HepG2 (cell line): ENCODE data around the gene IFNA2. TPM values are rescaled to one million over a fixed set of nuclear protein-coding genes. Genes with fewer than 3 reads are reported as not detected.

Experiments
- ATAC-seq: fragments of 200-7000 bp; cut with Tn5 transposase; 3 replicates; pipeline ENCODE4 v1.9.1; 2020; ENCODE audit warnings: mild to moderate bottlenecking, moderate library complexity
- BruUV-seq: library from RNA; stranded (reverse); fragments of 400-500 nt; replicated peaks from 2 replicates; lab custom pipeline; 2021; lab: Mats Ljungman, UMichigan
- CTCF ChIA-PET: fragments of 300-600 bp; formaldehyde crosslinking; extraction: SDS; loops from one replicate; lab custom pipeline; 2021; ENCODE audit warnings: low total read pairs, inconsistent platforms, low intra/inter-chr PET ratio; lab: Yijun Ruan, JAX
- POLR2A ChIA-PET: fragments of 350-600 bp; sonication (Branson Sonifier 250); formaldehyde crosslinking; loops from one replicate; lab custom pipeline; 2020; ENCODE audit warnings: antibody characterized with exemption, inconsistent platforms; lab: Yijun Ruan, JAX
- DNase-seq: peaks from one replicate; pipeline ENCODE4 v3.0.0-alpha.2; 2015; ENCODE audit warnings: low spot score
- FAIRE-seq: peaks from 3 replicates; lab custom pipeline; 2011; peaks lifted over from hg19 to GRCh38; lab: Jason Lieb, UNC
- H2AFZ ChIP-seq: one replicate; pipeline ENCODE4 v1.6.1; 2011; ENCODE audit warnings: low read length, inconsistent platforms
- H3K27ac ChIP-seq: fragments of 300-600 bp; 3 replicates; pipeline ENCODE4 v1.8.0; 2011; ENCODE audit warnings: mixed run types, mild to moderate bottlenecking, mixed read lengths, low read length, inconsistent platforms; ENCODE audit not compliant: insufficient read depth; ENCODE audit errors: extremely low read length
- H3K27me3 ChIP-seq, 2 experiments: fragments of 200-600 bp in 1 of 2; 2 replicates in 1 of 2; 3 replicates in 1 of 2; pipeline versions ENCODE4 v1.6.0 to v1.8.0; 2011; ENCODE audit warnings: low read length in 2 of 2, mild to moderate bottlenecking in 2 of 2, moderate library complexity in 2 of 2, inconsistent platforms in 1 of 2; ENCODE audit not compliant: insufficient read depth in 2 of 2, control insufficient read depth in 1 of 2
- H3K36me3 ChIP-seq, 2 experiments: fragments of 200-600 bp in 1 of 2; replicated peaks in 1 of 2; 2 replicates in 1 of 2; 3 replicates in 1 of 2; pipeline versions ENCODE4 v1.5.1 to v1.8.0; 2011; ENCODE audit warnings: low read length in 2 of 2, inconsistent platforms in 1 of 2; ENCODE audit not compliant: insufficient read depth in 2 of 2, control insufficient read depth in 1 of 2
- H3K4me1 ChIP-seq: 2 replicates; pipeline ENCODE4 v1.5.1; 2012; ENCODE audit warnings: low read length, inconsistent platforms; ENCODE audit not compliant: insufficient read depth
- H3K4me2 ChIP-seq: 2 replicates; pipeline ENCODE4 v1.6.0; 2011; ENCODE audit warnings: low read depth, low read length, inconsistent platforms
- H3K4me3 ChIP-seq, 3 experiments: fragments of 200-600 bp in 1 of 3; sonication (generic), shearing (Covaris generic) in 1 of 3; replicated peaks in 1 of 3; 2 replicates each; pipeline ENCODE4 v1.5.1; 2011 to 2016; ENCODE audit warnings: low read length in 3 of 3, inconsistent platforms in 2 of 3, low read depth in 2 of 3, mild to moderate bottlenecking in 2 of 3, control low read depth in 1 of 3, mixed read lengths in 1 of 3; ENCODE audit not compliant: insufficient read depth in 1 of 3
- H3K79me2 ChIP-seq: one replicate; pipeline ENCODE4 v1.6.1; 2011; ENCODE audit warnings: low read length, inconsistent platforms; ENCODE audit not compliant: insufficient read depth
- H3K9ac ChIP-seq: 2 replicates; pipeline ENCODE4 v1.6.0; 2011; ENCODE audit warnings: mild to moderate bottlenecking, low read depth, low read length, inconsistent platforms; ENCODE audit not compliant: insufficient read depth
- H3K9me3 ChIP-seq: 2 replicates; pipeline ENCODE4 v1.5.1; 2012; ENCODE audit warnings: mild to moderate bottlenecking, low read length
- H4K20me1 ChIP-seq: 2 replicates; pipeline ENCODE4 v1.6.0; 2011; ENCODE audit warnings: inconsistent platforms, mild to moderate bottlenecking, low read length, moderate library complexity; ENCODE audit not compliant: insufficient read depth
- AGO1 ChIP-seq: fragments of 200-400 bp; formaldehyde crosslinking; IDR thresholded peaks from 2 replicates; pipeline ENCODE4 v1.6.1; 2017; ENCODE audit warnings: mild to moderate bottlenecking, low read depth, low read length, moderate library complexity; ENCODE audit not compliant: poor library complexity, severe bottlenecking
- HNRNPH1 ChIP-seq: fragments of 200-400 bp; formaldehyde crosslinking; optimal IDR thresholded peaks from 2 replicates; pipeline ENCODE3; 2017; ENCODE audit warnings: mild to moderate bottlenecking, low read depth, low read length
- HNRNPLL ChIP-seq: fragments of 200-400 bp; formaldehyde crosslinking; IDR thresholded peaks from 2 replicates; pipeline ENCODE4 v1.6.1; 2017; ENCODE audit warnings: mild to moderate bottlenecking, low read depth, low read length; ENCODE audit not compliant: poor library complexity, severe bottlenecking
- KLF16 ChIP-seq, 2 experiments: sonication (generic) in 1 of 2; formaldehyde crosslinking in 1 of 2; IDR thresholded peaks; 2 replicates each; pipeline versions ENCODE4 v1.6.1 to v1.8.0; 2016 to 2023; ENCODE audit warnings: missing genetic modification reagents in 2 of 2, missing compliant biosample characterization in 1 of 2
- MYNN ChIP-seq: sonication (generic); formaldehyde crosslinking; IDR thresholded peaks from 2 replicates; pipeline ENCODE4 v1.4.0; 2020; ENCODE audit warnings: mild to moderate bottlenecking, low read depth, missing genetic modification reagents
- NAIF1 ChIP-seq: sonication (generic); formaldehyde crosslinking; IDR thresholded peaks from 2 replicates; pipeline ENCODE4 v1.5.0; 2020; ENCODE audit warnings: mild to moderate bottlenecking, missing genetic modification reagents, borderline replicate concordance
- RFXAP ChIP-seq: sonication (generic); formaldehyde crosslinking; IDR thresholded peaks from 2 replicates; pipeline ENCODE4 v1.4.0; 2020; ENCODE audit warnings: missing genetic modification reagents, borderline replicate concordance
- SRF ChIP-seq: IDR thresholded peaks from 2 replicates; pipeline ENCODE4 v1.6.1; 2011; ENCODE audit warnings: mild to moderate bottlenecking, low read depth, low read length, moderate library complexity
- WIZ ChIP-seq: sonication (generic); formaldehyde crosslinking; IDR thresholded peaks from 2 replicates; pipeline ENCODE4 v1.5.1; 2020; ENCODE audit warnings: mild to moderate bottlenecking, missing genetic modification reagents
- ZNF562 ChIP-seq: sonication (generic); formaldehyde crosslinking; IDR thresholded peaks from 2 replicates; pipeline ENCODE4 v1.8.0; 2022; ENCODE audit warnings: missing genetic modification reagents, borderline replicate concordance
- ZNF83 ChIP-seq: sonication (generic); formaldehyde crosslinking; IDR thresholded peaks from 2 replicates; pipeline ENCODE4 v1.4.0; 2020; ENCODE audit warnings: missing genetic modification reagents, mild to moderate bottlenecking, borderline replicate concordance
- ZSCAN31 ChIP-seq: sonication (generic); formaldehyde crosslinking; IDR thresholded peaks from 2 replicates; pipeline ENCODE4 v1.5.0; 2020; ENCODE audit warnings: low read depth, mild to moderate bottlenecking, missing genetic modification reagents
- WGBS: methylation state at CpG from one replicate; pipeline ENCODE4 v1.1.6; 2017; ENCODE audit warnings: low lambda C conversion rate; 5-methylcytosine and 5-hydroxymethylcytosine counted together
- in situ Hi-C: cut with HindIII; loops from 2 replicates; pipeline ENCODE4 v1.10.0; 2017; ENCODE audit warnings: low pct_unique_long_range_greater_than_20kb; ENCODE audit not compliant: extremely low pct_ligation_motif_present
- intact Hi-C: fragments of 100-400 bp; cut with micrococcal nuclease; formaldehyde crosslinking; loops from one replicate; pipeline ENCODE4 v1.10.0; 2022; ENCODE audit not compliant: unreplicated experiment
- polyA plus RNA-seq, 8 experiments: library from polyadenylated mRNA; depleted of rRNA in 3 of 8; stranded (reverse) in 7 of 8; unstranded in 1 of 8; fragments of >200 nt; fragmentation: Illumina TruSeq in 4 of 8; extraction: Trizol in 4 of 8; gene quantifications; 2 replicates each; pipeline versions ENCODE4 v1.2.1 to v1.2.3, GENCODE V29; 2011 to 2016; ENCODE audit warnings: low read depth in 4 of 8, missing spikeins in 1 of 8, mixed read lengths in 1 of 8; ENCODE audit not compliant: insufficient read depth in 1 of 8
- total RNA-seq, 5 experiments: library from RNA; depleted of rRNA; stranded (reverse); fragments of >200 nt; fragmentation: Illumina TruSeq; extraction: Trizol; gene quantifications; 2 replicates each; pipeline ENCODE4 v1.2.3, GENCODE V29; 2016; ENCODE audit warnings: low read depth in 1 of 5
- TF ChIP-seq, protein P1 (sequence below): sonication (generic); formaldehyde crosslinking; IDR thresholded peaks from 2 replicates; pipeline ENCODE4 v1.4.0; 2020; ENCODE audit warnings: missing genetic modification reagents
- TF ChIP-seq, protein P2 (sequence below): sonication (generic); formaldehyde crosslinking; IDR thresholded peaks from 2 replicates; pipeline ENCODE4 v1.8.1; 2023; ENCODE audit warnings: mild to moderate bottlenecking, moderate library complexity, missing genetic modification reagents

Gene IFNA2
- total and polyA plus RNA-seq, 2 of the 13 experiments (the other 11 are each of a cell fraction or from before 2014, with no cell fraction given), result not detected

DNA sequence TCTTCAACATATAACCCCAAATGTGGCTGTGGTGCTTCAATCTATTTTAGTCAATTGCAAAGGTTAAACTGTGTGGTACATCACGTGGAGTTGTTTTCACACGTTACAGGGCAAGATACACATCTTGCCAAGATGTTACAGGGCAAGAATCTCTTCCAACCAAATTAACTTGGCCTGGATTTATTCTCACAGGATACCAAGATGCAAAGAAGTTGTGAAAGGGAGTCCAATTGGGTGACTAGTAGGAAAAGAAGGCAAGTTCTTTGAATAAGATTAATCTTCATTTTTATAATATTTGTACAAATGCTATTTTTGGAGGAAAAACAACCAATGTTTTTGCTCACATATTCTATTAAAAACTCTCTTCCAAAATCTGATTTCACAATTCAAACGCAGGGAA lies 18.9 kb upstream of the IFNA2 start (continued):
- no peak for TF ChIP-seq ZNF83

DNA sequence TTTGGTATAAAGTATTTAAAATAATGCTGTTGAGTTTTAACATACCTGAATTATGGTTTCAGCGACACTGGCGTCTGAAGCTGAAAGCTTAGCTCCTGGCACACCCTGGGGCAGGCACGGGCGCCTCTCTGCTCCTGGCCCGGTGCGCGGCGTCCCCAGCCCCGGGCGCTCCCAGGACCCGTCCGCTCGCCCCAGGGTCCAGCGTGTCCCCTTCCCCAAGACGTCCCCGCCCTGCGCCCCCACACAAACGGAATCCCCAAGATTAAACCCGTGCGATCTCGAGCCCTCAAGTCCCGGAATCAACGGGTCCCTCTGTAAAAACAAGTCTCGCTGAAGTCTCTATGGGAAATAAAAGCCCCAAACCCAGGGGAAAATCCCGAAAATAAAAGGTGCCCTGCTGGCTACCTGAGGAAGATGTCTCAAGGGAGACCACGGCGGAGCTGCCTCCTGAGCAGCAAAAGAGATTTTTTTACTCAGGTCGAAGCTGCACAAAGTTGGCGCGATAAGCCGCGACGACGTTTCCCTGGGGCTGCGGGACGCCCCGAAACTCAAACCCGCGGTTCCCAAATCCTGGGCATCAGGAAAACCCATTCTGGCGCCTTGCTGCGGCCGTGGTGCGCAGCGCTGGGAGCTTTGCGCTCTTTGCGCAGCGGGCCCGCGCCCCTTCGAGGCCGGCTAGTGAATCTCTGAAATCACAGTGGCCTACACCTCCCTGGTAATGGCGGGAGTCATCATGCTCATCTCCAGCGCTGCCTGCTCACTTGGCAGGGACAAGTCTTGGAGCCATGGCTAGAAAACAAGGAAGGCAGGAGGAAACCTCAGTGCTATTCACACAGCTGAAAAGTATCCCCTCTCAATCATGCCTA lies 17.4 kb upstream of the IFNA2 start:
- H3K9ac ChIP-seq, result no peak overlapping the region
- WGBS, result 36% methylated on average over 11 of the region's 53 CpGs
- H3K4me3 ChIP-seq, result no peak overlapping the region
- DNase-seq (no peak), FAIRE-seq (no peak)
- no TSS peak for BruUV-seq
- H3K79me2 ChIP-seq, result no peaks in the 10 kb centered on the region
- intact Hi-C loops (no loop called here), in situ Hi-C loops (no loop called here)
- no peak overlapping the region for H3K4me2 ChIP-seq
- no peaks in the 10 kb centered on the region for H3K36me3 ChIP-seq
- H3K27me3 ChIP-seq, result no peaks in the 10 kb centered on the region
- POLR2A ChIA-PET, result no interaction called here
- TF ChIP-seq ZSCAN31 (CRISPR knock-in tag) (no peak), AGO1 (peak; percentile 82), NAIF1 (peak; percentile 97), MYNN (CRISPR knock-in tag) (no peak), RFXAP (CRISPR knock-in tag) (no peak), HNRNPH1 (peak; percentile 30), HNRNPLL (peak; percentile 100), ZNF562 (CRISPR knock-in tag) (no peak), WIZ (CRISPR knock-in tag) (no peak), KLF16 (CRISPR knock-in tag; IDR thresholded peaks at IDR 0.05) (no peak), SRF (no peak)
- TF ChIP-seq, protein P1, sequence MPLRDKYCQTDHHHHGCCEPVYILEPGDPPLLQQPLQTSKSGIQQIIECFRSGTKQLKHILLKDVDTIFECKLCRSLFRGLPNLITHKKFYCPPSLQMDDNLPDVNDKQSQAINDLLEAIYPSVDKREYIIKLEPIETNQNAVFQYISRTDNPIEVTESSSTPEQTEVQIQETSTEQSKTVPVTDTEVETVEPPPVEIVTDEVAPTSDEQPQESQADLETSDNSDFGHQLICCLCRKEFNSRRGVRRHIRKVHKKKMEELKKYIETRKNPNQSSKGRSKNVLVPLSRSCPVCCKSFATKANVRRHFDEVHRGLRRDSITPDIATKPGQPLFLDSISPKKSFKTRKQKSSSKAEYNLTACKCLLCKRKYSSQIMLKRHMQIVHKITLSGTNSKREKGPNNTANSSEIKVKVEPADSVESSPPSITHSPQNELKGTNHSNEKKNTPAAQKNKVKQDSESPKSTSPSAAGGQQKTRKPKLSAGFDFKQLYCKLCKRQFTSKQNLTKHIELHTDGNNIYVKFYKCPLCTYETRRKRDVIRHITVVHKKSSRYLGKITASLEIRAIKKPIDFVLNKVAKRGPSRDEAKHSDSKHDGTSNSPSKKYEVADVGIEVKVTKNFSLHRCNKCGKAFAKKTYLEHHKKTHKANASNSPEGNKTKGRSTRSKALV (CRISPR knock-in tag), result peak; percentile 36; the same call in 1 of the 2 replicates
- TF ChIP-seq, protein P2, sequence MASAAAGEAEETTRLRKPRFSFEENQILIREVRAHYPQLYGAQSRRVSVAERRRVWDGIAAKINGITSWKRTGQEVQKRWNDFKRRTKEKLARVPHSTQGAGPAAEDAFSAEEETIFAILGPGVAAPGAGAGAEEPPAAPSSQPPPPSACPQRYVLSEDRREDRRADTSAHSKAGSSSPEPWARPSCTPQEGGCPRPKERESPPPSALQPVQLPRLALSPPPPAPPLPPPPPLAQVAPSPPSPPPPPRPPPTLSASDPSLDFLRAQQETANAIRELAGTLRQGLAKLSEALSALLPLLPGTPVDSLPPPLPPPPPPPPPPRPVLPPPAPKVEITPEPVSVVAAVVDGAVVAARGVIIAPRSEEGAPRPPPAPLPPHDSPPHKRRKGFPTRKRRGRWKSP (CRISPR knock-in tag), result peak; percentile 82; the same call in 1 of the 2 replicates
- TF ChIP-seq, all 625 proteins: peak for 6
- Histone ChIP-seq H2AFZ (no peak overlapping the region), H3K9me3 (no peaks in the 10 kb centered on the region), H4K20me1 (no peaks in the 10 kb centered on the region), H3K27ac (no peak overlapping the region), H3K4me1 (no peaks in the 10 kb centered on the region)
- CTCF ChIA-PET, result no interaction called here
- peak; percentile 51; the same call in 2 of the 3 replicates for ATAC-seq
